OCI-LY3 (cell line): Measurements from ENCODE around the gene CCDC187.

ENCODE experiments used
- EZH2phosphoT487 ChIP-seq: fragments of 200-600 bp; shearing (Covaris generic); IDR thresholded peaks from 2 replicates; pipeline ENCODE4 v1.6.1; 2018; ENCODE audit warnings: antibody characterized with exemption, mixed run types, low read depth
- TF ChIP-seq, protein P1 (sequence below): fragments of 200-600, 300-600 bp; sonication (generic); IDR thresholded peaks from 2 replicates; pipeline ENCODE4 v1.5.1; 2014; ENCODE audit warnings: antibody characterized with exemption, low read length, low read depth

DNA sequence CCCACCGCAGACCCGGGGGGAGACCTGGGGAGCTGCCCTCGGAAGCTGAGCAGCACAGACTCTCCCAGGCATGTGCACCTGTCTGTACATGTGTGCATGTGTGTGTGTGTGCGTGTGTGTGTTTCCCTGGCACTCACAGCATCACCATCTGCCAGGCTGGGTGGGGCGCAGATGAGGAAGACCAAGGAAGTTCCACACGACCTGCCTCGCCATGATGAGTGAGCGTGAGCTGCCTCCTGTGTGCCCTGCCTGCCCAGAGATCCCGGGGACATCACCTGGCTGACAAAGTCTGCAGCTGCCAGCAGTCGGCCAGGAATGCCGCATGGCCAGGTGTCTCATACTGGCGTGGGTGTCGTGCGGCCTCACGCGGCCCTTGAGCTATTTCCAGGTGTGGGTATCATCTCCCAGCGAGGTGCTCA, 19.5 kb upstream of the CCDC187 start:
- TF ChIP-seq, protein P1, sequence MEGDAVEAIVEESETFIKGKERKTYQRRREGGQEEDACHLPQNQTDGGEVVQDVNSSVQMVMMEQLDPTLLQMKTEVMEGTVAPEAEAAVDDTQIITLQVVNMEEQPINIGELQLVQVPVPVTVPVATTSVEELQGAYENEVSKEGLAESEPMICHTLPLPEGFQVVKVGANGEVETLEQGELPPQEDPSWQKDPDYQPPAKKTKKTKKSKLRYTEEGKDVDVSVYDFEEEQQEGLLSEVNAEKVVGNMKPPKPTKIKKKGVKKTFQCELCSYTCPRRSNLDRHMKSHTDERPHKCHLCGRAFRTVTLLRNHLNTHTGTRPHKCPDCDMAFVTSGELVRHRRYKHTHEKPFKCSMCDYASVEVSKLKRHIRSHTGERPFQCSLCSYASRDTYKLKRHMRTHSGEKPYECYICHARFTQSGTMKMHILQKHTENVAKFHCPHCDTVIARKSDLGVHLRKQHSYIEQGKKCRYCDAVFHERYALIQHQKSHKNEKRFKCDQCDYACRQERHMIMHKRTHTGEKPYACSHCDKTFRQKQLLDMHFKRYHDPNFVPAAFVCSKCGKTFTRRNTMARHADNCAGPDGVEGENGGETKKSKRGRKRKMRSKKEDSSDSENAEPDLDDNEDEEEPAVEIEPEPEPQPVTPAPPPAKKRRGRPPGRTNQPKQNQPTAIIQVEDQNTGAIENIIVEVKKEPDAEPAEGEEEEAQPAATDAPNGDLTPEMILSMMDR, result no peak
- no peak for TF ChIP-seq EZH2phosphoT487
